ENCODE data around the gene CALN1. TPM values are rescaled to one million over a fixed set of nuclear protein-coding genes. Genes with fewer than 3 reads are reported as not detected.
A peak's percentile ranks its signal among the peaks of the same experiment; 100 is the strongest.

Gene CALN1
- total and polyA plus RNA-seq, 4 donors, result 0.02 to 0.91 (median 0.03) TPM

DNA sequence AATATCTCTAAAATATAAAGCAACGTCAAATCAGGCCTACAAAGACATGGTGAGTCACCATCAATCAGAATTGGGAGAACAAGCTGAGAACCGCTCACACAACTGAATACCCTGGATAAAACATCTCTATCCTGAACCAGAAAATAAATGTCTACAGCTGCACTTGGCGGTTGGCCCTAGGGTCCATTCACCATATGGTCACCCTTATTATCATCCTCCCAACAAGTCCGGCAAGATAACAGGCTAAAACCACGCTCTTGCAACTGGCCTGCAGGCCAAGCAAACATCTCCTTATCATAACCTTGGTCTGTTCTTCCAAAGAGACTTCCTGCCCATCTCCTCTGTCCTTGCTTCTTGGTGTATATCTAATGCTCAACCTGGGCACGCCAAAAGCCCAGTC is 310.7 kb downstream of the CALN1 start:
- Histone ChIP-seq H3K9me3 (ENCODE audit: control insufficient read depth in 4 of 4, insufficient read depth in 3 of 4, low read length in 3 of 4) (peaks cover 0 to 3% (median 0%) of the 10 kb centered on the region in 4 donors), H3K27ac (ENCODE audit: low read depth in 1 of 2, low read length in 1 of 2) (no peak overlapping the region), H3K27me3 (ENCODE audit: control insufficient read depth in 3 of 3, insufficient read depth in 3 of 3, low read length in 2 of 3) (no peaks in the 10 kb centered on the region), H3K4me1 (ENCODE audit: control insufficient read depth in 5 of 5, insufficient read depth in 5 of 5, low read length in 5 of 5) (no peaks in the 10 kb centered on the region), H3K4me3 (no peak overlapping the region), H3K9ac (ENCODE audit: insufficient read depth in 1 of 2, low read length in 2 of 2) (no peak overlapping the region), H3K36me3 (ENCODE audit: control insufficient read depth in 4 of 4, insufficient read depth in 4 of 4, low read length in 4 of 4) (no peaks in the 10 kb centered on the region)
- DNase-seq (no peak), ATAC-seq (ENCODE audit: insufficient read depth, low FRiP score) (no peak)
- TF ChIP-seq, protein P1, sequence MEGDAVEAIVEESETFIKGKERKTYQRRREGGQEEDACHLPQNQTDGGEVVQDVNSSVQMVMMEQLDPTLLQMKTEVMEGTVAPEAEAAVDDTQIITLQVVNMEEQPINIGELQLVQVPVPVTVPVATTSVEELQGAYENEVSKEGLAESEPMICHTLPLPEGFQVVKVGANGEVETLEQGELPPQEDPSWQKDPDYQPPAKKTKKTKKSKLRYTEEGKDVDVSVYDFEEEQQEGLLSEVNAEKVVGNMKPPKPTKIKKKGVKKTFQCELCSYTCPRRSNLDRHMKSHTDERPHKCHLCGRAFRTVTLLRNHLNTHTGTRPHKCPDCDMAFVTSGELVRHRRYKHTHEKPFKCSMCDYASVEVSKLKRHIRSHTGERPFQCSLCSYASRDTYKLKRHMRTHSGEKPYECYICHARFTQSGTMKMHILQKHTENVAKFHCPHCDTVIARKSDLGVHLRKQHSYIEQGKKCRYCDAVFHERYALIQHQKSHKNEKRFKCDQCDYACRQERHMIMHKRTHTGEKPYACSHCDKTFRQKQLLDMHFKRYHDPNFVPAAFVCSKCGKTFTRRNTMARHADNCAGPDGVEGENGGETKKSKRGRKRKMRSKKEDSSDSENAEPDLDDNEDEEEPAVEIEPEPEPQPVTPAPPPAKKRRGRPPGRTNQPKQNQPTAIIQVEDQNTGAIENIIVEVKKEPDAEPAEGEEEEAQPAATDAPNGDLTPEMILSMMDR (IDR thresholded peaks at IDR 0.05; ENCODE audit: control extremely low read depth, extremely low read depth), result no peak
- WGBS, 2 donors, result 87 to 91% methylated on average over 6 of the region's 6 CpGs

DNA sequence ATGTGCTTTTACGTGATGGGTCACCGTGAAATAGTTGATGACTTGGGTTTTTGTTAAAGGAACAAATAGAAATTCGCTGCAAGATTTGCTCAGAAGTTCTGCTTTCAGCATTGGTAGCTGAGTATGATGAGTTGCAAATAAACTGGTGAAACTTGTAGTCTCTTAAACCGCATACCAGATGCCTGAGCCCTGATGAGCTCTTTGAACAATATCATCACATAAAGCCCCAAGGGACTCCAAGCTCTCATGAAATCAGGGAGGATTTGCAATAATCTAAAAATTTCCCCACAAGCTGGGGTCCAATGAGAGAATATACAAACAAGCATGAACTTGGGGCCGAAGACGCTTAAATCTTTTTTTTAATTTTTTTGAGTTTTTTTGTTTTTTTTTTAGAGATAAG is 312.4 kb downstream of the CALN1 start:
- Histone ChIP-seq H3K9me3 (ENCODE audit: control insufficient read depth in 4 of 4, insufficient read depth in 3 of 4, low read length in 3 of 4) (no peaks in the 10 kb centered on the region), H3K36me3 (ENCODE audit: control insufficient read depth in 4 of 4, insufficient read depth in 4 of 4, low read length in 4 of 4) (no peaks in the 10 kb centered on the region), H3K9ac (ENCODE audit: insufficient read depth in 1 of 2, low read length in 2 of 2) (no peak overlapping the region), H3K27me3 (ENCODE audit: control insufficient read depth in 3 of 3, insufficient read depth in 3 of 3, low read length in 2 of 3) (no peaks in the 10 kb centered on the region), H3K4me1 (ENCODE audit: control insufficient read depth in 5 of 5, insufficient read depth in 5 of 5, low read length in 5 of 5) (no peaks in the 10 kb centered on the region), H3K27ac (ENCODE audit: low read depth in 1 of 2, low read length in 1 of 2) (no peak overlapping the region), H3K4me3 (no peak overlapping the region)
- TF ChIP-seq, protein P1 (IDR thresholded peaks at IDR 0.05; ENCODE audit: control extremely low read depth, extremely low read depth), result no peak
- WGBS, 2 donors, result 78 to 88% methylated on average over 6 of the region's 6 CpGs
- ATAC-seq (ENCODE audit: insufficient read depth, low FRiP score), result no peak
- DNase-seq, result peak in 1 of 3 donors; percentile 10

DNA sequence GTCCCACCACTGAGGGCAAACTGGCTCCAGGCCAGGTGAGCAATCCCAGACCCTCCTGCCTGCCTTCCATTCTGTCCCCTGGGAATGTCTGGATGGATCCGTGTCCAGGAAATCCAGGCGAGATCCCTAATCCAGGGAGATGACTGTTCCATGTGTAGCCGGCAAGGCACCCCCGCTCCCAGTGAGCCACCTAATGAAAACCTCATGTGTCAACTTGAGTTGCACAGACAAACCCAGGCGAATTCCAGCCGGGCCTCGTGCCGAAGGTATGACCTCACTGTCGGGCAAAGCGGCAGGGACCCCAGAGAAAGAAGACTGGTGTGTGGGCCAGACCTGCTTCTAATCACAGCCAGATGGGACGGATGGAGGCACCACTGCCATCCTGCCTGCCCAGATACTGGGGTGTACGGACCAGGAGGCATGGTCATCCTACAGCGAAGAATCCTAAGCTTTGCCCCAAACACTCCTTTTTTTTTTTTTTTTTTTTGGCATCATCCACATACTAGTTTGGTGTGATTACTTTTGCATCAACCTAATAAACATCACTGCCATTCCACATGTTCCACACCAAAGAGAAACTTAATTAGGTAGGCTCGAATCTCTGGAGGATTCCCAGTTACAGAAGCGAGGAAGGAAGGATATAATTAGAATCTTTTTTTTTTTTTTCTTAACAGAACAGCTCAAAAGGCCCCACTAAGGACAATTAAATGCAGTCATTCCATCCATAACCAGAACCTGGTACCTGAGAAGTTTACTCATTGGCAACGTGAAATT is 313.1 kb downstream of the CALN1 start:
- Histone ChIP-seq H3K36me3 (ENCODE audit: control insufficient read depth in 4 of 4, insufficient read depth in 4 of 4, low read length in 4 of 4) (no peaks in the 10 kb centered on the region), H3K27ac (ENCODE audit: low read depth in 1 of 2, low read length in 1 of 2) (no peak overlapping the region), H3K27me3 (ENCODE audit: control insufficient read depth in 3 of 3, insufficient read depth in 3 of 3, low read length in 2 of 3) (no peaks in the 10 kb centered on the region), H3K4me1 (ENCODE audit: control insufficient read depth in 5 of 5, insufficient read depth in 5 of 5, low read length in 5 of 5) (no peaks in the 10 kb centered on the region), H3K4me3 (no peak overlapping the region), H3K9ac (ENCODE audit: insufficient read depth in 1 of 2, low read length in 2 of 2) (no peak overlapping the region), H3K9me3 (ENCODE audit: control insufficient read depth in 4 of 4, insufficient read depth in 3 of 4, low read length in 3 of 4) (no peaks in the 10 kb centered on the region)
- no peak for ATAC-seq (ENCODE audit: insufficient read depth, low FRiP score)
- TF ChIP-seq, protein P1 (IDR thresholded peaks at IDR 0.05; ENCODE audit: control extremely low read depth, extremely low read depth), result no peak
- WGBS, 2 donors, result 81 to 87% methylated on average over 16 of the region's 16 CpGs
- DNase-seq, result no peak
